ENCODE results near the gene SNAP29.

The SNAP29 gene

GRCh38 chr22:20858615-20859416 lies at the start of gene SNAP29, which contains the start of gene PI4KA:
Gene SNAP29 (plus strand): TSS chr22:20859007. CDS start chr22:20859111, 104 bp downstream.
Gene PI4KA (minus strand): TSS chr22:20858811. CDS start chr22:20858725, 86 bp downstream.
- Histone ChIP-seq H3K27ac (ENCODE audit: low read depth, low read length) (peak within 1 kb of the TSS; percentile 43; the same call in 1 of the 2 replicates), H3K9ac (ENCODE audit: low read length) (peak within 1 kb of the TSS; percentile 84), H3K27me3 (ENCODE audit: control insufficient read depth, insufficient read depth, low read length) (no peaks in the 10 kb centered on the region), H3K4me3 (ENCODE audit: low read depth, low read length) (peak within 1 kb of the TSS; percentile 67), H3K36me3 (ENCODE audit: control insufficient read depth, insufficient read depth, low read length) (no peaks in the 10 kb centered on the region), H3K4me1 (ENCODE audit: control insufficient read depth, insufficient read depth, low read length) (peaks cover 12% of the 10 kb centered on the region), H3K9me3 (ENCODE audit: control insufficient read depth, insufficient read depth, low read depth, low read length) (no peaks in the 10 kb centered on the region)

- Histone ChIP-seq H3K9ac (ENCODE audit: low read length) (no peak overlapping the region), H3K4me3 (ENCODE audit: low read depth, low read length) (no peak overlapping the region), H3K4me1 (ENCODE audit: control insufficient read depth, insufficient read depth, low read length) (0 out of 2 replicates have a peak, but pooled peaks cover 3% of the 10 kb centered on the region), H3K27me3 (ENCODE audit: control insufficient read depth, insufficient read depth, low read length) (no peaks in the 10 kb centered on the region), H3K27ac (ENCODE audit: low read depth, low read length) (no peak overlapping the region), H3K9me3 (ENCODE audit: control insufficient read depth, insufficient read depth, low read depth, low read length) (no peaks in the 10 kb centered on the region), H3K36me3 (ENCODE audit: control insufficient read depth, insufficient read depth, low read length) (peaks cover 38% of the 10 kb centered on the region)
Observed at GRCh38 chr22:20809538-20810185, 49.1 kb upstream of the SNAP29 start.

GRCh38 chr22:20810645-20811044 lies 48.2 kb upstream of the SNAP29 start:
- no peaks in the 10 kb centered on the region for H3K27me3 ChIP-seq (ENCODE audit: control insufficient read depth, insufficient read depth, low read length)
- no peak overlapping the region for H3K4me3 ChIP-seq (ENCODE audit: low read depth, low read length)
- no peak overlapping the region for H3K9ac ChIP-seq (ENCODE audit: low read length)
- 0 out of 2 replicates have a peak, but pooled peaks cover 3% of the 10 kb centered on the region for H3K4me1 ChIP-seq (ENCODE audit: control insufficient read depth, insufficient read depth, low read length)
- no peaks in the 10 kb centered on the region for H3K9me3 ChIP-seq (ENCODE audit: control insufficient read depth, insufficient read depth, low read depth, low read length)
- no peak overlapping the region for H3K27ac ChIP-seq (ENCODE audit: low read depth, low read length)
- H3K36me3 ChIP-seq (ENCODE audit: control insufficient read depth, insufficient read depth, low read length): peaks cover 35% of the 10 kb centered on the region

- H3K9ac ChIP-seq (ENCODE audit: low read length): no peak overlapping the region
- no peaks in the 10 kb centered on the region for H3K27me3 ChIP-seq (ENCODE audit: control insufficient read depth, insufficient read depth, low read length)
- no peak overlapping the region for H3K27ac ChIP-seq (ENCODE audit: low read depth, low read length)
- H3K4me1 ChIP-seq (ENCODE audit: control insufficient read depth, insufficient read depth, low read length): 0 out of 2 replicates have a peak, but pooled peaks cover under 1% of the 10 kb centered on the region
- H3K4me3 ChIP-seq (ENCODE audit: low read depth, low read length): no peak overlapping the region
- H3K9me3 ChIP-seq (ENCODE audit: control insufficient read depth, insufficient read depth, low read depth, low read length): no peaks in the 10 kb centered on the region
- peaks cover 32% of the 10 kb centered on the region for H3K36me3 ChIP-seq (ENCODE audit: control insufficient read depth, insufficient read depth, low read length)
Observed at GRCh38 chr22:20811171-20811570, 47.6 kb upstream of the SNAP29 start.

- Histone ChIP-seq H3K4me1 (ENCODE audit: control insufficient read depth, insufficient read depth, low read length) (no peaks in the 10 kb centered on the region), H3K9ac (ENCODE audit: low read length) (no peak overlapping the region), H3K9me3 (ENCODE audit: control insufficient read depth, insufficient read depth, low read depth, low read length) (no peaks in the 10 kb centered on the region), H3K36me3 (ENCODE audit: control insufficient read depth, insufficient read depth, low read length) (peaks cover 34% of the 10 kb centered on the region), H3K4me3 (ENCODE audit: low read depth, low read length) (no peak overlapping the region), H3K27ac (ENCODE audit: low read depth, low read length) (no peak overlapping the region), H3K27me3 (ENCODE audit: control insufficient read depth, insufficient read depth, low read length) (no peaks in the 10 kb centered on the region)
Observed at GRCh38 chr22:20811971-20812660, 46.7 kb upstream of the SNAP29 start.

GRCh38 chr22:20813056-20813455 lies 45.8 kb upstream of the SNAP29 start:
- Histone ChIP-seq H3K36me3 (ENCODE audit: control insufficient read depth, insufficient read depth, low read length) (peaks cover 35% of the 10 kb centered on the region), H3K9me3 (ENCODE audit: control insufficient read depth, insufficient read depth, low read depth, low read length) (no peaks in the 10 kb centered on the region), H3K27me3 (ENCODE audit: control insufficient read depth, insufficient read depth, low read length) (no peaks in the 10 kb centered on the region), H3K27ac (ENCODE audit: low read depth, low read length) (no peak overlapping the region), H3K4me3 (ENCODE audit: low read depth, low read length) (no peak overlapping the region), H3K9ac (ENCODE audit: low read length) (no peak overlapping the region), H3K4me1 (ENCODE audit: control insufficient read depth, insufficient read depth, low read length) (no peaks in the 10 kb centered on the region)

GRCh38 chr22:20814221-20814808 lies 44.5 kb upstream of the SNAP29 start:
- H3K9ac ChIP-seq (ENCODE audit: low read length): no peak overlapping the region
- no peaks in the 10 kb centered on the region for H3K9me3 ChIP-seq (ENCODE audit: control insufficient read depth, insufficient read depth, low read depth, low read length)
- no peaks in the 10 kb centered on the region for H3K4me1 ChIP-seq (ENCODE audit: control insufficient read depth, insufficient read depth, low read length)
- H3K4me3 ChIP-seq (ENCODE audit: low read depth, low read length): no peak overlapping the region
- H3K27me3 ChIP-seq (ENCODE audit: control insufficient read depth, insufficient read depth, low read length): no peaks in the 10 kb centered on the region
- H3K36me3 ChIP-seq (ENCODE audit: control insufficient read depth, insufficient read depth, low read length): peaks cover 37% of the 10 kb centered on the region
- no peak overlapping the region for H3K27ac ChIP-seq (ENCODE audit: low read depth, low read length)

GRCh38 chr22:20815477-20816050 lies 43.2 kb upstream of the SNAP29 start:
- Histone ChIP-seq H3K9me3 (ENCODE audit: control insufficient read depth, insufficient read depth, low read depth, low read length) (no peaks in the 10 kb centered on the region), H3K9ac (ENCODE audit: low read length) (no peak overlapping the region), H3K36me3 (ENCODE audit: control insufficient read depth, insufficient read depth, low read length) (peaks cover 43% of the 10 kb centered on the region), H3K4me1 (ENCODE audit: control insufficient read depth, insufficient read depth, low read length) (no peaks in the 10 kb centered on the region), H3K27ac (ENCODE audit: low read depth, low read length) (no peak overlapping the region), H3K27me3 (ENCODE audit: control insufficient read depth, insufficient read depth, low read length) (no peaks in the 10 kb centered on the region), H3K4me3 (ENCODE audit: low read depth, low read length) (no peak overlapping the region)

- no peak overlapping the region for H3K27ac ChIP-seq (ENCODE audit: low read depth, low read length)
- H3K4me3 ChIP-seq (ENCODE audit: low read depth, low read length): no peak overlapping the region
- H3K27me3 ChIP-seq (ENCODE audit: control insufficient read depth, insufficient read depth, low read length): no peaks in the 10 kb centered on the region
- no peaks in the 10 kb centered on the region for H3K4me1 ChIP-seq (ENCODE audit: control insufficient read depth, insufficient read depth, low read length)
- H3K36me3 ChIP-seq (ENCODE audit: control insufficient read depth, insufficient read depth, low read length): peaks cover 38% of the 10 kb centered on the region
- no peaks in the 10 kb centered on the region for H3K9me3 ChIP-seq (ENCODE audit: control insufficient read depth, insufficient read depth, low read depth, low read length)
- H3K9ac ChIP-seq (ENCODE audit: low read length): no peak overlapping the region
Observed at GRCh38 chr22:20816559-20816958, 42.2 kb upstream of the SNAP29 start.

GRCh38 chr22:20818471-20818870 lies 40.3 kb upstream of the SNAP29 start:
- Histone ChIP-seq H3K4me3 (ENCODE audit: low read depth, low read length) (no peak overlapping the region), H3K9me3 (ENCODE audit: control insufficient read depth, insufficient read depth, low read depth, low read length) (no peaks in the 10 kb centered on the region), H3K9ac (ENCODE audit: low read length) (no peak overlapping the region), H3K27me3 (ENCODE audit: control insufficient read depth, insufficient read depth, low read length) (no peaks in the 10 kb centered on the region), H3K27ac (ENCODE audit: low read depth, low read length) (no peak overlapping the region), H3K4me1 (ENCODE audit: control insufficient read depth, insufficient read depth, low read length) (no peaks in the 10 kb centered on the region), H3K36me3 (ENCODE audit: control insufficient read depth, insufficient read depth, low read length) (peaks cover 33% of the 10 kb centered on the region)

Measured in HUES6 (cell line).